Measurements from ENCODE around the gene TMPRSS6.

TMPRSS6 gene

DNA sequence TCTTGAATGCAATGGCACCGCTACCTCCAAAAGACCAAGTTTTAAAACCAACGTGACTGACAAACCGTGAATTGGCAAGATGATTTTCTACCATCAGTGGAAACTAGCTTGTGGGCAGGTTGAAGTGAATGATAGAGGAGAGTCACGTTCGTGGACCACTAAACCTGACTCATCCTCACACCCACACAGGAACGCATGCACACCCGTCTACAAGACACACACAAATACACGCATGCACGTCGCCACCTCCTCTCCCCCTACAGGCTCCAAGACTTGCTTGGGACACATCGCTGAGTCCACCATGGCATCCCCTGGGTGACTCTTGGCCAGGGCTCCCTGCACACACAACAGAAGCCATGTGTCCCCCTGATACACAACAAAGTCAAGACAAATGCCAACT is 14.4 kb downstream of the TMPRSS6 start:
- no peaks in the 10 kb centered on the region for H4K20me1 ChIP-seq (ENCODE audit: low read depth, low read length)
- no peak overlapping the region for H2AFZ ChIP-seq (ENCODE audit: low read depth, low read length, severe bottlenecking)
- TF ChIP-seq, protein P1, sequence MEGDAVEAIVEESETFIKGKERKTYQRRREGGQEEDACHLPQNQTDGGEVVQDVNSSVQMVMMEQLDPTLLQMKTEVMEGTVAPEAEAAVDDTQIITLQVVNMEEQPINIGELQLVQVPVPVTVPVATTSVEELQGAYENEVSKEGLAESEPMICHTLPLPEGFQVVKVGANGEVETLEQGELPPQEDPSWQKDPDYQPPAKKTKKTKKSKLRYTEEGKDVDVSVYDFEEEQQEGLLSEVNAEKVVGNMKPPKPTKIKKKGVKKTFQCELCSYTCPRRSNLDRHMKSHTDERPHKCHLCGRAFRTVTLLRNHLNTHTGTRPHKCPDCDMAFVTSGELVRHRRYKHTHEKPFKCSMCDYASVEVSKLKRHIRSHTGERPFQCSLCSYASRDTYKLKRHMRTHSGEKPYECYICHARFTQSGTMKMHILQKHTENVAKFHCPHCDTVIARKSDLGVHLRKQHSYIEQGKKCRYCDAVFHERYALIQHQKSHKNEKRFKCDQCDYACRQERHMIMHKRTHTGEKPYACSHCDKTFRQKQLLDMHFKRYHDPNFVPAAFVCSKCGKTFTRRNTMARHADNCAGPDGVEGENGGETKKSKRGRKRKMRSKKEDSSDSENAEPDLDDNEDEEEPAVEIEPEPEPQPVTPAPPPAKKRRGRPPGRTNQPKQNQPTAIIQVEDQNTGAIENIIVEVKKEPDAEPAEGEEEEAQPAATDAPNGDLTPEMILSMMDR (IDR thresholded peaks at IDR 0.05; ENCODE audit: insufficient read depth, low read length, poor library complexity, severe bottlenecking), result no peak
- no peak for TF ChIP-seq EZH2phosphoT487 (conservative IDR thresholded peaks at IDR 0.05; ENCODE audit: low read length)
- no peaks in the 10 kb centered on the region for H3K9me3 ChIP-seq (ENCODE audit: insufficient read depth, low read length)
- H3K36me3 ChIP-seq (ENCODE audit: low read length), result no peaks in the 10 kb centered on the region
- no peaks in the 10 kb centered on the region for H3K9me2 ChIP-seq (replicated peaks; ENCODE audit: insufficient read depth, low read length)
- no peaks in the 10 kb centered on the region for H3K79me2 ChIP-seq (ENCODE audit: insufficient read depth, low read length)
- no peak overlapping the region for H3K9ac ChIP-seq (ENCODE audit: low read length)
- H3K27ac ChIP-seq (ENCODE audit: low read depth, low read length), result no peak overlapping the region
- no peaks in the 10 kb centered on the region for H3F3A ChIP-seq (ENCODE audit: insufficient read depth)
- no peak overlapping the region for H3K4me2 ChIP-seq (ENCODE audit: low read depth, low read length, poor library complexity, severe bottlenecking)
- no peak overlapping the region for H3K4me3 ChIP-seq (ENCODE audit: insufficient read depth, low read length, poor library complexity, severe bottlenecking)
- no peaks in the 10 kb centered on the region for H3K27me3 ChIP-seq (ENCODE audit: low read length)

DNA sequence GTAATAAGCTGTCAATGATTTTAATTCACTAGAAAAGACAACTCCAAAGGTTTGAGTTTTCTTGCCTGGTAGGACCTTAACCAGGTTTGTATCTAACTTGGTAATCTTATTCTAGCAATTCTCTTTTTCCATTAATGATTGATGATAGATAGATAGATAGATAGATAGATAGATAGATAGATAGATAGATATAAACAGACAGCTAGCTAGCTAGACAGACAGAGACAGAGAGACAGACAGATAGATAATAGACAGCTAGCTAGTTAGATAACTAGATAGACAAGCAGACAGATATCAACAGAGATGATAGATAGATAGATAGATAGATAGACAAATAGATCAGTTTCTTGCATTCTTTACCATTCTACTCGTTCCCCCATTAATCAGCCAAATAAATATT is 15.3 kb downstream of the TMPRSS6 start:
- Histone ChIP-seq H4K20me1 (ENCODE audit: low read depth, low read length) (no peaks in the 10 kb centered on the region), H3K4me3 (ENCODE audit: insufficient read depth, low read length, poor library complexity, severe bottlenecking) (no peak overlapping the region), H3K9me3 (ENCODE audit: insufficient read depth, low read length) (no peaks in the 10 kb centered on the region), H3K4me2 (ENCODE audit: low read depth, low read length, poor library complexity, severe bottlenecking) (no peak overlapping the region), H3K36me3 (ENCODE audit: low read length) (no peaks in the 10 kb centered on the region), H3K9me2 (replicated peaks; ENCODE audit: insufficient read depth, low read length) (no peaks in the 10 kb centered on the region), H3K27me3 (ENCODE audit: low read length) (no peaks in the 10 kb centered on the region), H3K27ac (ENCODE audit: low read depth, low read length) (no peak overlapping the region), H3F3A (ENCODE audit: insufficient read depth) (no peaks in the 10 kb centered on the region), H3K9ac (ENCODE audit: low read length) (no peak overlapping the region), H3K79me2 (ENCODE audit: insufficient read depth, low read length) (no peaks in the 10 kb centered on the region), H2AFZ (ENCODE audit: low read depth, low read length, severe bottlenecking) (no peak overlapping the region)
- TF ChIP-seq, protein P1 (IDR thresholded peaks at IDR 0.05; ENCODE audit: insufficient read depth, low read length, poor library complexity, severe bottlenecking), result no peak
- no peak for TF ChIP-seq EZH2phosphoT487 (conservative IDR thresholded peaks at IDR 0.05; ENCODE audit: low read length)

DNA sequence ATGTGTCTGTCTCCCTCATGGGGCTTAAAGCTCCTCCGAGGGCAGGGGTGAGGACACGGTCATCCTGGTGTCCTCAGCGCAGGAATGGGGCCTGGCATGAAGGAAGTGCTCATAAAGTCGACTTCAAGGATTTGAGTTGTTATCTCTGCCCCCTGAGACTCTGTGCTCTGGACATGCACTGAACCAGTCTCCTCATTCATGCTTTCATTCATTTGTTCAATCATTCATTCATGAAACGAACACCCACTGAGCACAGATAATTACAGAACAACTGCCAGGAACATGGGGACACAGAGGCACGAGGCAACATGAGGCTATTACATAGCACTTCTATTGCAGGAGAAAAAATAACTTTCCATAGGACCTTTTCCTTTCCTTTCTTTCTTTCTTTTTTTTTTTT is 16.5 kb downstream of the TMPRSS6 start:
- no peaks in the 10 kb centered on the region for H3K27me3 ChIP-seq (ENCODE audit: low read length)
- H3K9ac ChIP-seq (ENCODE audit: low read length), result no peak overlapping the region
- H3K36me3 ChIP-seq (ENCODE audit: low read length), result no peaks in the 10 kb centered on the region
- TF ChIP-seq, protein P1 (IDR thresholded peaks at IDR 0.05; ENCODE audit: insufficient read depth, low read length, poor library complexity, severe bottlenecking), result no peak
- no peak for TF ChIP-seq EZH2phosphoT487 (conservative IDR thresholded peaks at IDR 0.05; ENCODE audit: low read length)
- H3K4me2 ChIP-seq (ENCODE audit: low read depth, low read length, poor library complexity, severe bottlenecking), result no peak overlapping the region
- no peaks in the 10 kb centered on the region for H3F3A ChIP-seq (ENCODE audit: insufficient read depth)
- no peak overlapping the region for H3K27ac ChIP-seq (ENCODE audit: low read depth, low read length)
- no peak overlapping the region for H3K4me3 ChIP-seq (ENCODE audit: insufficient read depth, low read length, poor library complexity, severe bottlenecking)
- H3K79me2 ChIP-seq (ENCODE audit: insufficient read depth, low read length), result no peaks in the 10 kb centered on the region
- H4K20me1 ChIP-seq (ENCODE audit: low read depth, low read length), result no peaks in the 10 kb centered on the region
- H3K9me2 ChIP-seq (replicated peaks; ENCODE audit: insufficient read depth, low read length), result no peaks in the 10 kb centered on the region
- H3K9me3 ChIP-seq (ENCODE audit: insufficient read depth, low read length), result no peaks in the 10 kb centered on the region
- no peak overlapping the region for H2AFZ ChIP-seq (ENCODE audit: low read depth, low read length, severe bottlenecking)

All from SU-DHL-6 (cell line).